Large intestine (tissue), 3 donors: ENCODE data around the gene NRAS. TPM values are rescaled to one million over a fixed set of nuclear protein-coding genes. Genes with fewer than 3 reads are reported as not detected.

Experiments
- DNase-seq, 2 donors: peaks; one replicate each; pipeline versions ENCODE4 v3.0.0 to v3.0.0-alpha.2; 2013
- H3K27ac ChIP-seq: one replicate; pipeline ENCODE4 v1.5.1; 2013; ENCODE audit warnings: low read length
- H3K27me3 ChIP-seq: 2 replicates; pipeline ENCODE4 v1.6.1; 2013; ENCODE audit warnings: low read length; ENCODE audit not compliant: control insufficient read depth, insufficient read depth
- H3K36me3 ChIP-seq: 2 replicates; pipeline ENCODE4 v1.6.1; 2013; ENCODE audit warnings: low read length; ENCODE audit not compliant: control insufficient read depth, insufficient read depth
- H3K4me1 ChIP-seq: one replicate; pipeline ENCODE4 v1.6.1; 2013; ENCODE audit warnings: low read length; ENCODE audit not compliant: control insufficient read depth, insufficient read depth
- H3K4me3 ChIP-seq: one replicate; pipeline ENCODE4 v1.5.1; 2013; ENCODE audit warnings: low read length
- H3K9me3 ChIP-seq: one replicate; pipeline ENCODE4 v1.6.1; 2013; ENCODE audit warnings: mild to moderate bottlenecking, low read depth, low read length, moderate library complexity; ENCODE audit not compliant: control insufficient read depth
- WGBS: methylation state at CpG from one replicate; pipeline ENCODE4 v1.1.5; 2013; ENCODE audit warnings: low lambda C conversion rate; ENCODE audit not compliant: insufficient coverage; 5-methylcytosine and 5-hydroxymethylcytosine counted together
- polyA plus RNA-seq: library from polyadenylated mRNA; unstranded; fragments of 120-200 nt; gene quantifications from one replicate; pipeline ENCODE4 v1.2.1, GENCODE V29; 2013

Gene NRAS
- polyA plus RNA-seq, 1 donor: 49.7 TPM

DNA sequence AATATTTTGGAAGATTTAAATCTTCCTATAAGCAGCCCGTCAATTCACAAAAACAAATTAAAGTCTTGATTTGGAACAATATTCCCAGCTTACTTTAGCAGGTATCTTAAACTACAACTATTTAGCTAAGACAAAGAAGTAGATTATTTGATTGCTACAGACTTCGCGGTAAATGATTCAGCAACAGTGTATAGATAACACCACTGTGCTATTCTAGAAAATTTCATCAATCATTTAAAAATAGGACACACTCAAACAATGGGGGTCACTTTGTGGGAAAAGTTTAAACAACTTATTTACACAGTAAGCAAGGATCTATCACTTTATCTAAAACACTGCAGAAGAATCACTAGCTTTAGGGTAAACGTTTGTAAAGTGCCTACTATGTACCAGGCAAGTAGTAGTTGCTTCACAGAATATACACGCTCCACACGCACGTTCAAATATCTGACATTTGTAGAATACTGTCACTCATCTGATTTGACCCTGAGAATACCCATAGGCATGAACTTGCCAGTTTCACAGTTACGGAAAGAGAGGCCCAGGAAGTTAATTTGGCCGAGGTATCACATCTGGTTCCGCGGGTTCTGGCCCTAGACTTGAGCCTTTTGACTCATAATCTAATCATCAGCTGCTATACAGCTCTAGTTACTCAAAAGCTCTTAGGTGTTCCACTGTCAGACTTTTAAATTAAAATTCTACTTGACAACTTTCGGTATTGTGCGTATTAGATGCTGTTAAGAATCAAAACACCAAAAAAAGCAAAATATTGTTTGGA, 47.6 kb downstream of the NRAS start:
- peak in 1 of 2 donors; percentile 3 for DNase-seq
- H3K27me3 ChIP-seq: no peaks in the 10 kb centered on the region
- no peaks in the 10 kb centered on the region for H3K9me3 ChIP-seq
- no peaks in the 10 kb centered on the region for H3K36me3 ChIP-seq
- no peaks in the 10 kb centered on the region for H3K4me1 ChIP-seq
- 58% methylated on average over 5 of the region's 13 CpGs for WGBS
- H3K4me3 ChIP-seq: peak overlapping the region; percentile 84
- H3K27ac ChIP-seq: no peak overlapping the region

DNA sequence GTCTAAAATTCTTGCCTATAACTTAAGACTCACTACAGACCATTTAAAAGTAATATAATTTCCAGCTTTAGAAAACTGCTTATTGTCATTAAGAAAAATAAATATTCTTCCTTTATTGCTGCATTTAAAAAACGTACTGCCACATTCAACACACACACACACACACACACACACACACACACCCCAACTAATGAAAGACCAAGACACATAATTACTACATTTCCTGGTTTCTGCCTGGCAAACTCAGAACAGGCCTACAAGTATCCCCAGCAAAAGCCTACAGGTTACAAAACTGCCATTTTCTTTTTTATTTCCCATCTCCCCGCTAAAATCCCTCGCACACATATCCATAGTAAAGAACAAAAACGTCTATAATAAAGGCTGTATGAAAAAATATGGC, 48.2 kb downstream of the NRAS start:
- no peak for DNase-seq
- H3K27ac ChIP-seq: no peak overlapping the region
- WGBS: 60% methylated on average over 1 of the region's 4 CpGs
- H3K27me3 ChIP-seq: no peaks in the 10 kb centered on the region
- H3K36me3 ChIP-seq: no peaks in the 10 kb centered on the region
- no peaks in the 10 kb centered on the region for H3K4me1 ChIP-seq
- H3K4me3 ChIP-seq: no peak overlapping the region
- no peaks in the 10 kb centered on the region for H3K9me3 ChIP-seq

DNA sequence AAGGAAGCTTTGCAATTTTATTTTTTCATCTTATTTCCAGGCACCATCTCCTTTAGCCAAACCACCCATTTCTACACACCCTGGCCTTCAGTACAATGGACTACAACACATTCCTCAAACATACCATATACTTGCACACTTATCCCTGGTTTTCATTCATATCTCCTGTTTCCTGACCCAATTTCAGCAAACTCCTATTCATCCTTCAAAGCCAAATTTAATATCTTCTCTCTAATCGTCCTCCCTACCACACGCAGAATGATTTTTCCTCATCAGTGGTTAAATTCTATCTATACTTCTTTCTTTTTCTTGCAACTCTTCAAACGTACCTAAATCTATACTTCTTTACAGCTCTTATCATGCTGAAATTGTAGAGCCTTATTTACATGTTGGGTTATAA, 49.6 kb downstream of the NRAS start:
- no peaks in the 10 kb centered on the region for H3K9me3 ChIP-seq
- WGBS: 89% methylated on average over 3 of the region's 3 CpGs
- no peak for DNase-seq
- no peak overlapping the region for H3K27ac ChIP-seq
- no peaks in the 10 kb centered on the region for H3K27me3 ChIP-seq
- no peaks in the 10 kb centered on the region for H3K36me3 ChIP-seq
- no peak overlapping the region for H3K4me3 ChIP-seq
- no peaks in the 10 kb centered on the region for H3K4me1 ChIP-seq

DNA sequence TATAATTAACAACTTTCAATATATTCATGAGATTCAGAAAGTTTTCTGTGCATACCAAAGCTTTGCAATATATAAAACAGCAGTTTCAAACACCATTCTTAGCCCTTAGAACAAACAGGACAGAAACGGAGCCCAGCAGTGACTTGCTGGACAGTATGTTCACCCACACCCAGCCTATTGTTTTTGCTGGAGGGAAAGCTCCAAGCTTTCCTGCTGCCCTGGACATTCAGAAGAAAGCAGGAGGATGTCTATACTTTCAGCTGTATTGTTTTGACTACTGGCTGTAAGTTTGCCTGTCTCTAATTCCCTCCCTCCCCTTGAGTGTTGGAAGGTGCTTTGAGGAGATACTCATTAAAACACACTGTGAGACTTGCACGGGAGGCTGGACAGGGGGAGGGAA, 56.3 kb downstream of the NRAS start:
- Histone ChIP-seq H3K4me1 (no peaks in the 10 kb centered on the region), H3K27ac (no peak overlapping the region), H3K27me3 (no peaks in the 10 kb centered on the region), H3K4me3 (no peak overlapping the region), H3K9me3 (no peaks in the 10 kb centered on the region), H3K36me3 (no peaks in the 10 kb centered on the region)
- DNase-seq: no peak
- WGBS: 67% methylated on average over 1 of the region's 2 CpGs

Other genes starting within 250 kb of the NRAS start
- 27.2 TPM for gene TRIM33, start 205.6 kb downstream of the NRAS start, polyA plus RNA-seq
- 38.5 TPM for gene BCAS2, start 135.2 kb downstream of the NRAS start, polyA plus RNA-seq
- gene DENND2C, start 46.7 kb downstream of the NRAS start, polyA plus RNA-seq: 0.99 TPM
- gene AMPD1, start 21.2 kb downstream of the NRAS start, polyA plus RNA-seq: 0.13 TPM
- gene CSDE1, start 41.2 kb upstream of the NRAS start, polyA plus RNA-seq: 331 TPM
- 38.8 TPM for gene SIKE1, start 63.9 kb upstream of the NRAS start, polyA plus RNA-seq
- gene SYCP1, start 138.1 kb upstream of the NRAS start, polyA plus RNA-seq: not detected